IPS-NIHi7 (cell line): ENCODE data around the gene MTRF1L.
A peak's percentile ranks its signal among the peaks of the same experiment; 100 is the strongest.
"Not testable (repeated sequence)": the region's sequence is repeated elsewhere in the genome, so short reads cannot be mapped to it uniquely, and the experiment has no call there.

Experiments used
- DNase-seq: peaks from one replicate; pipeline ENCODE4 v3.0.0; 2012; ENCODE audit warnings: mixed read lengths; ENCODE audit errors: extremely low spot score

The MTRF1L gene

DNA sequence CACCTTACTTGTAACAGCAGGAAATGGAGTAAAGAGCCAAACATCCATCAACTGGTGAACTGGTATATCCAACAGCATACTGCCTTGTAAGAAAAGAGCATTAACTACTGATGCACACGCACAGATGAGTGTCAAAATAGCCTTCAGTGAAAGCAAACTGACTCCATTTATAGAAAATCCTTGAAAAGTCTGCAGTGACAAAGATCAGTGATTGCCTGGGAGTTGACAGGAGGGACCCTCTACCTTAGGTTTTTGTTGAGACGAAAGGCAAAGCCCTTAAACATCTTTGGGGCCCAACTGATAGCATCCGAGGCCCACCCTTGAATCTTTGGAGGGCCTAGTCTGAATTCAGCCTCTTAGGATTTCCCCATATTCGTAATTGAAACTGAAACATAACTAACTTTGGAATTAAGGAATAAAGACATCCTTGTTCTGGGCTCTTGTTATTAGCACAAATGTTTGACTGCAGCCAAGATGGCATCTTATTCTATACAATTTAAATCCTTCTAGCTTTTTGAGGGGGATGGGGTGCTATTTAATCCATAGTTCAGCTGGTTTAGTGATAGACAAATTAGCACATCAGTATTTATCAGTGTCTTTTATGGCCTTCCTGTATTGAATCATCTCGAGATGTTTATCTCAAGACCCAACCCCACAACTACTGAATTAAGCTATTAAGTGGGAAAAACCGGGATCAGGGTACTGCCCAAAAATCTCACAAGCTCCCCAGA is 32.7 kb downstream of the MTRF1L start:
- no peak for DNase-seq

DNA sequence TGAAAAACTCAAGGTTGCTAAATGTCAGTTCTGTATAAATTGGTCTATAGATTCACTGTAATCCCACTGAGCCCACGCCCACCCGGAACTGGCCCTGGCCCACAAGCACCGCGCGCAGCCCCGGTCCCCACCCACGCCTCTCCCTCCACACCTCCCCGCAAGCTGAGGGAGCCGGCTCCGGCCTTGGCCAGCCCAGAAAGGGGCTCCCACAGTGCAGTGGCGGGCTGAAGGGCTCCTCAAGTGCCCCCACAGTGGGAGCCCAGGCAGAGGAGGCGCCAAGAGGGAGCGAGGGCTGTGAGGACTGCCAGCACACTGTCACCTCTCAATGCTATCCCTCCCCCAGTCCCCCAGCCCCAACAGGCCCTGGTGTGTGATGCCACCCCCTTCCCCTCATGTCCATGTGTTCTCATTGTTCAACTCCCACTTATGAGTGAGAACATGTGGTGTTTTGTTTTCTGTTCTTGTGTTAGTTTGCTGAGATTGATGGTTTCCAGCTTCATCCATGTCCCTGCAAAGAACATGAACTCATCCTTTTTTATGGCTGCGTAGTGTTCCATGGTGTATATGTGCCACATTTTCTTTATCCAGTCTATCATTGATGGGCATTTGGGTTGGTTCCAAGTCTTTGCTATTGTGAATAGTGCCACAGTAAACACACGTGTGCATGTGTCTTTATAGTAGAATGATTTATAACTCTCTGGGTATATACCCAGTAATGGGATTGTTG is 36.2 kb downstream of the MTRF1L start:
- not testable (repeated sequence) for DNase-seq

DNA sequence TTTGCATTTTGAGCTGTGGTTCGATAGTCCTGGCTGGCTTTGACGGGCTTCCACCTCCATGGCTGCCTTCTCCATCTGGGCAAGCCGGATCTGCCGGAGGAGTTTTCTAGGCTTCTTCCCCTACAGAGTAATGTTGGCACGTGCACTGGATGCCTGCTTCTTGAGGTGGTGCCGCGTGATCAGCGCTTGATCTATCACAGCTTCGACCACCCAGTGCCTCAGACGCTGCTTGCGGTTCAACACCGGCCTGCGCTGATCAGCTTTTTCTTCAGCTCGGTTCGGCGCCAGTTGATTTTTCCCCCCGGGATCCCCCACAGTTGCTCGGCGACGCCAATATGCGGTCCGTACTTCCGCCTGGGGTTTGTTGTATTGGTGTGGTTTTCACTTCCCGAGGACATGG is 43.2 kb downstream of the MTRF1L start:
- no peak for DNase-seq

DNA sequence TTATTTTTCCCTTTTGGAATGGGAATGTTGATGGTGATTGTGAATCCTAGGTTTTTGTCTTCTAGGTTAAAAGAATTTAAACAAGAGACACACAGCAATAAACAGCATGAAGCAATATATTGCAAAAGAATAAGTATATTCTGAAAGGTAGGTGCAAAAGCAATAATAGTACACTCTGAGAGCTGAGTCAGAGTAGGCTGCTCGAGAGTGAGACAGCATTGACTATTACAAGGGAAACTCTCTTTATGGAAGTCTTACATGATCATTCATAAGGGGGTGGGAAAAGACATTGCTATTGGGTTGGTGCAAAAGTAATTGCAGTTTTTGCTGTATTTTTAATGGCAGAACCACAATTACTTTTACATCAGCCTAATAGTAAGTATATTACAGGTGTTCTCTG is 44.7 kb downstream of the MTRF1L start:
- DNase-seq: no peak

DNA sequence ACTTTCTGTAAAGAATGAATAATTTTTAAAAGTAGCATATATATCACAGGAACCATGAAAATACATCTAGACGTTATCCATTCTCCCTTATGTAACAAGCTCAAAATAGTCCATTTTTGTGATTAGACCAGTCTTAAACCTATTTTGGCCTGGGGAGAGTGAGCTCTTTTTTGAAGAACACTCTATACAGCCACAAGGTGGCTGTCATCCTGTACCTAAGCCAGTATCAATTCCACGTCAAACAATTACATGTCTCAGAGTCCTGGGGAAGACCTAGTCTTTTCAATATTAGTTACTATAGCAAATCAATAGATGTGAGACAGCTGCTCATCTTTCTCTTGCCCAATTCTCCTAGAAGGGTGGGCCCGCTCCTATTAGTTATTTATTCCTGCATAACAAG is 48.1 kb downstream of the MTRF1L start:
- DNase-seq: no peak

DNA sequence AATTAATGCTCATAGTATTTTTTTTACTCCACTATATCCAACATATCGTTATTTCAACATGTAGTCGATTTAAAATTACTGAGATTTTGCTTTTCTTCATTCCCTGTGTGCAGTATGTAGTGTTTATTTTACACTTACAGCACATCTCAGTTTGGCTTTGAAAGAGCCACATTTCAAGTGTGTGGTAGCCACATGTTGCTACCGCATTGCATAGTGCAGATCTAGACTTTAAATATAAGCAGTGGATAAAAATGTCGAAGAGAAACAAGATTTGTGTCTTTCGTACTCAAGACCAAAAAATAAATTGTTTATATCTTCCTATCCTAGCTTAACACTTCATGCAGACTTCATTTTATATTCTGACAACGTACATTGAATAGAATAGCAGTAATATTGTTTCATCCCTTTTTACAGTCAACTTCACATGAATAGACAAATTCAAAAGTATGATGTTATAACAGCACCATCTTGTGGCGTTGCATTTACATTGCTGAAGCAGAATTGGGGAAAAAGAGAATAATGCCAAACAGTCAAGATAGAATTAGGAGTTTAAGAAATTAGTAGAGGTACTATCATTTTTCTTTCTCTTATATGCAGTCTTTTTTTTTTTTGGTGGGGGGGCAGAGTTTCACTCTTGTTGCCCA is 49.5 kb downstream of the MTRF1L start:
- peak; percentile 19 for DNase-seq

DNA sequence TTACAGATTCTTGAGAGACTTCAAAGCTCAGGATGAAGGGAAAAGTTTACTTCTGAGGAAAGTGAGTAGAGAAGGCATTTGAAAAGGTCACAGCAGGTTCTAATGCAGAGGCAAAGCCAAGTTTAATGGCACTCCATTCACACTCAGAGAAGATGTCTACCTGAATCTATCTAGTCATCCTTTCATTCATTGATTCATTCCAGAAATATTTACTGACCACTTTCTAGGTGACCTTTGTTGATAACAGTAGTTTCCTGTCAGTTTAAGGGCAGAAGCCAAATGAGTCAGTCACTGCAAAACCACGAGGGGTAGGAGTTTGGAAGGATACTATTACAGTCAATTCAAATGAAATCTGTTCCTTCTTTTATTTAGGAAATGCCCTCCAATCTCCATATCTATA is 50.5 kb downstream of the MTRF1L start:
- DNase-seq: no peak

DNA sequence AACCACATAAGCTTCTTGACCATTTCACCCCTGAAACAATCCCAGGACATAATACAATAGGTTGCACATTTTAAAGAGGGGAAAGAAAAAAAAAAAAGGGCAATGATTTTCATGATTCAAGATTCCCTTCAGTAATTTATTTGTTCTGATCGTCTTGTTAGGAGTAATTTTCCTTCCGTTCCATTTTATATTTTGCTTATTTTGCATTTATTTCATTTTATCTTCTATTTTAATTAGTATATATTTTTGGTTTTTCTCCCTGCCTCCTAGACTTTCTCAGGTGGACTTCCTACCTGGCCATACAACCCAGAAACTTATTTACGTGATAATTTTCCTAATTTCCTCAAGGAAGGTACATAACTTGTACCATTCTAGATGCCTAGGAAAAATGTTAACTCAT is 52.3 kb downstream of the MTRF1L start:
- DNase-seq: no peak

DNA sequence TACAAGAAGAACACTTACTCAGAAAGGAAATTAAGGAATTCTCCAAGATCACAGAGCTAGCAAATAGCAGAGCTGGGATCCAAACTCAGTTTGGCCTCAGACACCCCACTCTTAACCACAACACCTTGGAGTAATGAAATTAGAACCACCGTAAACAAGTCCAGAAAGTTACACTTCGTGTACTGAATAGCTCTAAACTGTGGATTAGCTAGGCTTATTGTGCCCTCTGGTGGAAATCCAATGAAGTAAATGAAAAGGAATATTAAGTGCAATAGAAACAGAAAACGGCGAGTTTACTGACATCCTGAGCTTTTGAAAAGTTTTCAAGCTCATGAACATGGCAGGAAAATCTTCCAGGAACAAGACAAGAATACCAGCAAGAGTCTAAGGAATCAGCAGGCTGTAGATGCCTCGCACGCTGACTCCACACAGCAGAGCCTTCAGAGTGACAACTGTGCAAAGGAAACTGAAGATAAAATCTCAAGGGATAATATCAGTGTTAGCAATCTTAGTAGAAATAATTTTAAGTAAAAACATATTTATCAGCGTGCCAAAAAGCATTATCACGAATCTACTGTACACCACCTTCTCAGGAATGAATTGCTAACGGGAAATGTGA is 54.2 kb downstream of the MTRF1L start:
- DNase-seq: peak; percentile 37

DNA sequence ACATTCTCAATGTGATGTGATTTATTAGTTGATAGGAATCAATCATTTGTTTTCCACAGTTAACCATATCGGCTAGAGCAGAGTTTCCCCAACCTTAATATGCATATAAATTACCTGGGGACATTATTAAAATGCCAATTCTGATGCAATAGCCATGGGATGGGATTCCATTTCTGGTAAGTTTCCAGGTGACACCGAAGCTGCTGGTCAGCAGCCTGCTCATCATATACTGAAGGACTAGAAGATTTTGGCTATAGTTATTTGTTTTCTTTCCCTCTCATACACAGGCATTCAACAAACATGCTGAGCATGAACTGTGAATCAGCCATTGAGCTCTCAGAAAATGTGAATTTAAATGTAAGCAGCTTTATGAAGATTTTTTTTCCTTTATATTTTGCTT is 55.5 kb downstream of the MTRF1L start:
- no peak for DNase-seq

DNA sequence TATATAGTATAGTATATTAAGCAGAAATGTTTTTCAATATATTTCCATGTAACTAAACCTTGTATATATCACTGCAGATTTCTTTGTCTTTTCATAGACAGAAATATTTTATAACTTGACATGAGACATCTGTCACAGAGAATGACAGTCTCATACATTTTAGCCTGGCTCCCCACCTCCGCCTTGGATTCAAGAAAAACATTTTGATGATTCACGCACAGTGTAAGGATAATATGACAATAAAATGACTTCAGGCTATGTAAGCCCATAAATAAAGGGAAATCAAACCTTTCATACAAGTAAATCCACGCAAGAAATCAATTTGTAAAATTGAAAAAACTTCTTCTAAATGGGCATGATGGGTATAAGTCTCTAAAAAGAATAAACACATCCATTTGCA is 56.0 kb downstream of the MTRF1L start:
- DNase-seq: no peak

DNA sequence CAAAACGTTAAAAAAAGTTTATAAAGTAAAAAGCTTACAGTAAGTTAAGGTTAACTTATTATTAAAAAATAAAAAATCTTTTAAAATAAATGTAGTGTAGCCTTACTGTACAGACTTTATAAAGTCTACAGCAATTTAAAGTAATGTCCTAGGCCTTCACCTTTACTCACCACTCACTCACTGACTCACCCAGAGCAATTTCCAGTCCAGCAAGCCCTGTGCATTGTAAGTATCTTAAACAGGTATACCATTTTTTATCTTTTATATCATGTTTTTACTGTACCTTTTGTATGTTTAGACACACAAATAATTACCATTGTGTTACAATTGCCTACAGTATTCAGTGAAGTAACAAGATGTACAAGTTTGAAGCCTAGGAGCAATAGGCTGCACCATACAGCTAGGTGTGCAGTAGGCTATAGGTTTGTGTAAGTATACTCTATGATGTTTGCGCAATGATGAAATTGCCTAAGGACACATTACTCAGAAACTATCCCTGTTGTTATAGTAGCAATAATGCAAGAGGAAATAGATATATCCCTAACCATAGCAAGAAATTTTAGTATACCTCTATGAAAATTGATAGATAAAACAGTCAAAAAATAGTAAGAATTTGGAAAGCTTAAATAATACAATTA is 59.1 kb downstream of the MTRF1L start:
- no peak for DNase-seq

DNA sequence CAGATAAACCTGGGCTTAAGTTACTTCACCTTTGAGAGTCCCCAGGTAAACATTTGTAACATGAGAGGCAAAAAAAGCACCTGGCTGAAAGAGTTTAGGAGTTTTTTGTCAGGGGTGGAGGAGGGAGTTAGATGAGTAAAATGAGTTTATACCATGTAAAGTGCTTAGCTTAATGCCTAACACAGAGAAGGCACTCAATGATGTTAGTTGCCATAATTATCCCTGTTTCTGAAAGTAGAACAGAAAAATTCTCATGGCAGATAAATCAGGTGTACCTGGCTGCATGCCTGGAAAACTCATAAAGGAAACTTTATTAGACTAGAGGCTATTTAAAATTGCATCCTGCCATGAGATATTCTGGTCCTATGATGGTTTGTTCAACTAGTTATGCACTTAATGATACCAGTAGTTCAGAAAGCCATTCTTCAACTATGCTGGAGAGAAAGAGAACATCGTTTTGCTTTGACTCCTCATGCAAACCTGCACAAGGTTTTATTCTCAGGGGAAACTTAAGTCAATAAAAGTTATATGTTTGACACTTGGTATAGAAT is 60.1 kb downstream of the MTRF1L start:
- no peak for DNase-seq

DNA sequence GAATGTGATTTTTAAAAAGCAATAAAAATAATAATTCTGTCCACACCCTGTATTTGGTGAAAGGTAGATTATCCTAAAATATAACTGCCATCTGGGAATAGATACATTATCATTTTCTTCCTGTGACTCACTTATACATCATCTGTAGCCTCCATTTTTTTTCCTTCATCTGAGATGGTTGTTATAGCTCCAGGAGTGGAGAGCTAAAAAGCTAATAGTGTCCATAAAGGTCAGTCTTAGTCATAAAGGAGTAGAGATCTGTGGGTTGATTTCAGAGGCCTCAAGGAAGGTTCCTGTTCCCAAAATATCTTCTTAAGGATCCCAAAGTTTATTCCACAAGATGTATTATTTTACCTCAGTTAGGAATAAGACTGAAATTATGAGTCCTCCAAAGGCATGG is 60.8 kb downstream of the MTRF1L start:
- DNase-seq: no peak
